ENCODE data around the gene GC.
"Not testable (repeated sequence)": the region's sequence is repeated elsewhere in the genome, so short reads cannot be mapped to it uniquely, and the experiment has no call there.

The GC gene

DNA sequence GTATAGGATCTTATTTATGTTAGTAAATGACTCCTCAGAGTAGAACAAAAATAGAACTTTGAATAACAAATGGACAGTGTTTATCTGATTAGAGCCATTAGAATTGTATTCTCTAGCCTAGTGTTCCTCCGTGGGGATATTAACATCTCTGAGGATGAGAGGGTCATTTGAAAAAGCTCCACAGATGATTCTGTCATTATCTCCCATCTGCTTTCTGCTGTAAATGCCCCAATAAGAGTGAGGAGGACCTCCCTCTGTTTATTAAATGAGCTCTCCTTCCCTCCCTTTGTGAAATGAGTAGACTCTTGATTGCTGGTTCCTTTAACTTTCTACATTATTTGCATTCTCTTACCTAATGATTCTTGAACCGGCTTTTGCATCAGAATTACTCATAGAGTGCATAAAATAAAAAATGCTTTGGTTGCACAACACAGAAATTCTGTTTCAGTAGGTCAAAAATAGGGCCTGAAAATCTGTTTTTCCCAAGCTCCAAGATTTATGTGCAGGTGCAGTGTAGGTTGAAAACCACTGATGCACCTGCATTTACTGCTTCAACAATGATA lies 18.0 kb downstream of the GC start:
- no peak for DNase-seq (ENCODE audit: low spot score)

DNA sequence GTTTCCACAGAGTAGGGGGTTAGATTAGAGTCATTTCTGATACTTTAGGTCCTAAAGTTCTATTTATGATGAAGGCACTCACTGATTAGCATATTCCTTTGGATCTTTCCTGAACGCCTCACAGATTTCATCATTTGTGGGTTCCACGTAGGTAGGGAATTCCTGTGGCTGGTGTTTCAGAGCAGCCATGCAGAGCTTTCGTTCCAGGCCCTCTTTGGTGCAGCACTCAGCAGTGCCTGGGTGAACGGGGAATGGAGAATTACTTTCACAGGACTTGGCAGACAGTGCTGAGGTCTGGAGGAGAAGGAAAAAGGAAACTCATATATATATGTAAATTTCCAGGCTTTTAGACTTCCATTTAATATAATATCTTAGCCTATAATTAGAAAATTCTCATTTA lies 18.5 kb downstream of the GC start:
- DNase-seq (ENCODE audit: low spot score): no peak

DNA sequence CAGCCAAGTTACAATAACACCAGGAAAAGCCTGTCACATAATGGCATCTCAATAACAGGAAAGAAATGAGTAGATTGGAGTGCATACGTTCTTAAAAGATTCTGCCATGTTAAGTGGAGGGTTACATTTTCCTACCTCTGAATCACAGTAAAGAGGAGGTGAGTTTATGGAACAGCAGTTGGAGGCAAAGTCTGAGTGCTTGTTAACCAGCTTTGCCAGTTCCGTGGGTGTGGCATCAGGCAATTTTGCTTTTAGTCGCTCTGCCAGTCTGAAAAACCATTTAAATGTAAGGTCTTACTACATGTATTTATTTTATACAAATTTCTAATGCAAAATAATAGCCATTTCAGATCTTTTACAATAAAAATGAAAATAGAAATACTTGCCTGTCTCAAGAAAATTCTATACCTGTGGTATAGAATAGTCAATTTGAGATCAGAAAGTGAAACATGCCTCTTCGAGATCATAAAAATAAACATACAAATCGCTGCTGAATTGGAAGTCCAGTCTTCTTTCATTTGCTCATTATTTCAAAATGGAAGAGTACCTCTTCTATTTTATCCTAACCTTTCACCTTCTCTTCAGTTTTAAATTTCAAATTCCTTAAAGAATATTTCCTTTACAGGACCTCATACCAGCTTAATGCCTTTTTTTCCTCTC lies 31.4 kb downstream of the GC start:
- no peak for DNase-seq (ENCODE audit: low spot score)

DNA sequence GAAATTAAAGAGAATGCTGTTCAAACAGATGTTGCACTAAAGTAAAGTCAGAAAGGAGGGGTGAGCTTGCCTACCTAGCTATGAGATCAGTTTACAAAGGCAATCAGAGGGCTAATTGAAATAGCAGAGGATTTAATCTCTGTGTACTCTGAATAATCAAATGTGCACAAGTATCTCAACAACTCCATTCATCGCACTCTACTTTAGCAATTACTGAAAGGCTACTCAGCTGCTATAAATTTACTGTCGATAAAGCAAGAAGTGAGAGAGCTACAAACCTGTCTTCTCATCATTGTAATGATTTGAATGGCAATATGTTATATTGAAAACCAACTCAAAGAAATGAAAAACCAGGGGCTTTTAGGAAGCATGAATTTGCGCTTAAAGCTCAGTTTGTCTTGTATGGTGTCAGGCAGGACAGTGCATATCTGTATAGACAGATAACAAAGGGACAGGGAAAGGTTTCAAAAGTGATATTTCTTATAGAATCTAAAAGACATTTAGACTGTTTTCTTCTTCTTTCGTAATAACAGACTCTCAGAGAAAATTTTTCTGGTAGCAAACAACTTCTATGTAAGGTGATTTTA lies 34.8 kb downstream of the GC start:
- DNase-seq (ENCODE audit: low spot score): no peak

DNA sequence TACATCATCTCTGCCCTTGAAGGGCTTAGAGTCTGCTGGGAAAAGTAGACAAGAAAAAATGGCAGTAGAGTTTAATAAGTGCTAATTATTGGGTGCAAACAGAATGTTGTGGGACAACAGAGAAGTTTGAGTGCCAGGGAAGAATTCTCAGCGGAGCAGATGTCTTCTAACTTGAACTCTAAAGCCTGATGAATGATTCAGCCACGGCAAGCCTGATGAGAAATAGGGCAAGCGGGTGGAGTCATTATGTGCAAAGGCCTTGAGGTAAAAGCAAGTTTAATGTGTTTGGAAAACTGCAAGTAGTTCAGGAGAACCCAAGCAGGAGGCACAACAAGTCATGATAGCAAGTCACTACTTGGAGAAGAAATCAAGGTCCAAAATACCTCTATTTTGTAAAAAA lies 37.5 kb downstream of the GC start:
- no peak for DNase-seq (ENCODE audit: low spot score)

DNA sequence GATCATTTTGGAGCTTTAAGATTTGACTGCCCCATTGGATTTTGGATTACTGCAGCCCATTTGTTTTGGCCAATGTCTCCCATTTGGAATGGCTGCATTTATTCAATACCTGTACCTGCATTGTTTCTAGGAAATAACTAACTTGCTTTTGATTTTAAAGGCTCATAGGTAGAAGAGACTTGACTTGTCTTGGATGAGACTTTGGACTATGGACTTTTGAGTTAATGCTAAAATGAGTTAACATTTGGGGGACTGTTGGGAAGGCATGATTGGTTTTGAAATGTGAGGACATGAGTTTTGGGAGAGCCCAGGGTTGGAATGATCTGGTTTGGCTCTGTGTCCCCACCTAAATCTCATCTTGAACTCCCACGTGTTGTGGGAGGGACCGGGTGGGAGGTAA lies 45.1 kb downstream of the GC start:
- not testable (repeated sequence) for DNase-seq (ENCODE audit: low spot score)

DNA sequence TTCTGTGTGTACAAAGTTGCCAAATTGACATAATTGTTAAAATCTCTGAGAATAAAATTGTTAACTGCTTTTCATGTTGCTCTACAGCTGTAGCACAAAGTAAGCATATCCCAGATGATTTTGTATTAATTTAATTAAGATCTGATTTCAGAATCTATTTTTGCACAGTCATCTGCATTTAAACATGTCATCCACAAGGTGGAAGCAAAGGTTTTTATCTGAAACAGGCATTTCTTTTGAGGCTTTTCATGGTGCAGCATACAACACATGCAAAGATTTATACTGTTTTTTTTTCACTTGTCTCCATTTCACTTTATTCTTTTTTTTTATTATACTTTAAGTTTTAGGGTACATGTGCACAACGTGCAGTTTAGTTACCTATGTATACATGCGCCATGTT lies 51.2 kb downstream of the GC start:
- DNase-seq (ENCODE audit: low spot score): peak; percentile 7

DNA sequence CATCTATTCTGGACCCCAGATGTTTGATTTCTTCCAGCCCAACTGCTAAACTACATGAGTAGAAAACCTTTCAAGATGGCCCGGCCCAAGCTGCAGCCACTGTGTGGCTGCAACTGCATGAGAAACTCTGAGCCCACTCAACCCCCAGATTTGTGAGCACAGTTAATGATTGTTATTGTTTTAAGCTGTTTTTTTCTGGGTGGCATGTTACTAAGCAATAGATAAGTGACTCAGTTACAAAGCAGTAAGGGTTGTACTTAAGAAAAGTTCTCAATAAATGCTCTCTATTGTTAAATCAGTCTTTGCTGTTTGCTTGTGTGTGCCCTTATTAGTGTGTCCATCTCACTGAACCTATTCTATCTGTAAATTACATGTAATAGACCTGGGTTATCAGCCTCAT lies 51.8 kb downstream of the GC start:
- no peak for DNase-seq (ENCODE audit: low spot score)

DNA sequence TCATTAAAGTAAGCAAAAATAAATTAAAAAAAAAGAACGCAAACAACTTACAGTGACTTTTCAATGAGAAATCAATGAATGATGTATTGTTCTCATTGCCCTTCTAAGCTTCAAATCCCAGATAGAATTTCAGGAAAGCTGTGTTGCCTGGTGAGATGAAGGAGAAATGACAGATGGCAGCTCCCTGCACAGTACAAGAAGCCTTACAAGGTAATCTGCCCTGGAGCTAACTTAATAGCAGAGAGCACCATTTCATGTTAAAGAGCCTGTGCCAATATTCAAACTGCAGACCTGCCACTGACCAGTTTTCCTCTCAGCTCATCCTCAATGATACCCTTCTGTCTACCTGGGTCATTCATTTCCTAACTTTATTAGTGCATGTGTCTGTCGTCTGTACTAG lies 54.0 kb downstream of the GC start:
- DNase-seq (ENCODE audit: low spot score): no peak

DNA sequence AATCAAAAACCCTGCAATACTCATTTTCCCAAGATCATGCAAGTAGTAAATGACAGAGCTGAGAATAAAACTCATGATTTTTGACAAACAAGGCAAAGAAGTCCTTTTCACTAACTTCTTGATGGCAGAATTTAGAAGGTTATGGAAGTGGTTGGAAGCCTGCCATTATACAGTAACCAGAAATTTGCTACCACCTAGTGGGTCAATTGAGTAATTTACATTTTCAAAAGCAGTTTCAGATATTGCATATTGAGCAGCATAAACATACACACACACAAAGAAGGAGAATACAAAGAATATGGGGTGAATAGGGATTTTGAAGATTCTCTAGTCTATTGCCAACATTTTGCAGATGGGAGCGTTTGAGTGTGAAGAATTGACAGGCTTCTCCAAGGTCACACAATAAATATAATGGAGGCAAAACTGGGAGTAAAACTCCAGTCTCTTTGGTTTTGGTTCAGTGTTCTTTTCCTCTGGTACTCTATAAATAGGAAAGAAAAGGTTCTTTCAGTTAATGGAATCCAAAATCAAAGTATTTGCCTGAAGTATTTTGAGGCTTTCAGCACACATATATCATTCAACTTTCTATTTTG lies 70.2 kb downstream of the GC start:
- peak; percentile 49 for DNase-seq (ENCODE audit: low spot score)

DNA sequence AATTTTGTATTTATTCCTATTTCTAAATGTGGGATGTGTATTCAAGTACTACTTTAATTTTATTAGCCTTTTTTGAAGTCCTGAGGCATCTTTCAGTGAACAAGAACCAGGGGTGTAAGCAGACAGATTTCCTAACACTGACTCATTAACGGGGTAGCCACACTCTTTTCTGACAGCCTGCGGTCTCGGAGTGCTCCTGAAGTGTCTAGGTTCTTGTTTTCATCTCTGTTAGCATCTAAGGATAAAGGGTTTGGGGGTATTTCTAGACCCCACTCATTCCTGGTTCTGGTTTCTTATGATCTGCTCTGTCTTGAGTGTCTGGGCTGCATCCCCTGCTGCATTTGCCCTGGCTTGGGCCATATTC lies 71.9 kb downstream of the GC start:
- DNase-seq (ENCODE audit: low spot score): no peak

DNA sequence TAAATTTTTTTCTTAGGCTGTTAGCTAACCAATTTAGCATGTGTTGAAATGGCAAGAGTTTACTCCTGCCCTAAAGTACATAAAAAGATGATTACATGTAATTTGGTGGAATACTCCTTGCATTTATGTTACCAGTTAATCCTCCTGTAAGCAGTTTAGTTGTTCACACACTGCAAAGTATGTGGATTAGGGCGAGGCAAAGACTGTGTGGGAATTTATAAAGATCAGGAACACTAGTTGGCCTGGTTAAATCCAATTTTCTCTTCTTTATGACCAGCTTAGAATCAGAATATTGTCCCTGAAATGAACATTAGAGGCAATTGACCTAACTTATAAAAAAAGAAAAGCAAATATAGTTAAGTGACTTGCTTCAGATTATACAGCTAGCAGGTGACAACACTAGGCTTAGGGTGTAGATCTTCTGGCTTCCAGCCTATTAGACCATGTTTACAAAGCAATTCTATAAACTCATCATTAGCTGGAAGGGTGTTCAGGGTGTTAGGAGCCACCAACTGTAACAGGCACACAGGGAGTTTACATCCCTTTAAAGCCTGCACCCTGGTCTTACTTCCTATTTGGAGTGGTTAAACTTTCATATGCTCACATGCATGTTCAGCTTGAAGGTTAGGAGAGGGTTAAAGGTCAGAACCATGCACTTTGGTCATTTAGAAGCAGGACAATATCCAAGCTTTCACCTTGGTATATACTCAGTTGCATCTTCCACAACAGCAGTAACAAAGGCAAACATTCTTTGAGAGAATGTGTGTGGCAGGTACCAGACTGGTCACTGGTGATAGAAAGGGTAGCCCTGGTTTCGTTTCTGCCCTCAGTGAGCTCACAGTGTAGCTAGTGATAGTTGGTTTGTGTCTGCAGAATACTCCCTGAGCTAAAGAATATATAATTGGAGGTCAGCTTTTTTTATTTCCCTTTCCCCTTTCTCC lies 72.6 kb downstream of the GC start:
- DNase-seq (ENCODE audit: low spot score): no peak

DNA sequence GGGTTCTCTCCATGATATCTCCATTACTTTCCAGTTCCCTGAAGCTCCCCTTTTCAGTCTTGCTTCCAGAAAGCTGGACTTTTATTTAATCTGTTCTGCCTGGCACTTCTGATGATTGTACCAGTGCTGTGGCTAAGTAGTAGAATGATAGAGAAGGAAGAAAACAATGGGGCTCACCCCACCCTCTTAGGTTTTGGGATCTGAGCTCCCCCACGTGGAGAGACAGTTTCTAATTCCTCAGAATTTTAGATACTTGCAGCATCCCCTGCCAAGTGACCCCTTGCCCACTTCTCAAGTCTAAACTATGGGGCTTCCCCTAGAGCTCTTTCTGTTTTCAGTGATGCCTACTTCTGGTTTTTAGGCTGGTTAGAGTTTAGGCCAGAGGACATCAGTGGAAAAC lies 73.9 kb downstream of the GC start:
- no peak for DNase-seq (ENCODE audit: low spot score)

DNA sequence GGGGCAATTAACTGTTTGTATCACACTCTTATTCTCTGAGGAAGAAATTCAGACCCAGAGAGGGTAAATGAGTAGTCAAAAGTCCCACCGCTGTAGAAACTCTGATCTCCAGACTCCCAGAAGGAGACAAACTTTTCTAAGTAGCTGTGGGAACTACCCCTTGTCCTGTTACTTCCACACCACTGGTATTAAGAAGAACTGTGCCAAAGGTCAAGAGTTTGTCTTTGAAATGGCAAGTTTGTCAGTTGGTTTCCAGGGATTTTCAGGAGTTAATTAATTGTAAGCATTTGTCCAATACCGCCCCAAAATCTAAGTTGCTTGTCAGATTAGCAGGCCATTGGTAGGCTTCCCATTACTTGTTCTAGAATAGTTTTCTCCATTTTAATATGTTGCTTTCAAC lies 85.7 kb downstream of the GC start:
- DNase-seq (ENCODE audit: low spot score): no peak

DNA sequence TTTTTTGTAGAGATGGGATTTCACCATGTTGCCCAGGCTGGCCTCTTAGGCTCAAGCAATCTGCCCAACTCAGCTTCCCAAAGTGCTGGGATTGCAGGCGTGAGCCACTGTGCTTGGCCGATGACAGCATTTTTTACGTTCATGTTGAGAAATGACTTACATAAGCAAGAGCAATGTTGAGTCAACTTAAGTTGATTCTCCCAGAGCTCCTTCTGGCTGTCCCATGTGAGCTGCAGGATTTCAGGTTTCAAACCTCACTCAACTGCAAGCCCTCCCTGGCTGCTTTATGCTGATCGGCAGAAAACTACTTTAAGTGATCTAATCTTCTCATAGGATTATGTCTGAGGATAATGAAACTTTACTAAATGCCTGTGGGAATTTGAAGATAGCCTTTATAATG lies 86.8 kb downstream of the GC start:
- DNase-seq (ENCODE audit: low spot score): no peak

DNA sequence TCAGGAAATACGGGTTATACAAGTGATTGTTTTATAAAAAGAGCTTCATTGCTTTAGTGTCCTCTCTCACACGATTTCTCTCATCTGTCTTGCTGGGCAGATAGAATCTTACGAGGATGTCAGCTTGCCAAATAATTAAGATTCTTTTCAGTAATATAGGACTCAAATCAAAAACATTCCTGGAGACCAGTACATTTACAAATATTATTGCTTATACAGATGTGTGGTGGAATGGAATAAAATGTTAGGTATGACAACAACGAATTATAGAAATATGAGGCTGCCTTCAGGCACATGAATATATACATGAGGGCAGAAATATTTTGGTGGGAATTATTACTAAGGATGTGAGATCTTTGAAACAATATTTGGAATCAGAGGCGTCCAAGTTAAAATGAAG lies 88.9 kb downstream of the GC start:
- no peak for DNase-seq (ENCODE audit: low spot score)

DNA sequence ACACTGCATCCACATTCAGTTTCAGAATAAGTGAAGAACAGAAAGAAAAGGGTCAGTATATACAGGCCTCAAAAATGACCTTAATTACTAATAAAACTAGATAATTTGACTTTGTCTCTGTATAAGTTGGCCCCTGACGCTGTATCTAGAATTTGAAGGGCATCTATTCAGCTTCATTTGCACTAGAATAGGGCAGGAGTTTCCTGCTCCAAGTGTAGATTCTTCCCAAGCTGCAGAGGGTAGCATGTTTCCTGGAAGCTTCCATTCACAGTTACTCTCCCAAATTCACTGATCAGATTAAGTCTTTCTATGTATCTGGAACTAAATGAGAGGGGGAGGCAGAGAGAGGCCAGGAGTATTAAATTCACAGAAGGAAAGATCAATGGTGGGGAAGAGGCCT lies 90.9 kb downstream of the GC start:
- no peak for DNase-seq (ENCODE audit: low spot score)

DNA sequence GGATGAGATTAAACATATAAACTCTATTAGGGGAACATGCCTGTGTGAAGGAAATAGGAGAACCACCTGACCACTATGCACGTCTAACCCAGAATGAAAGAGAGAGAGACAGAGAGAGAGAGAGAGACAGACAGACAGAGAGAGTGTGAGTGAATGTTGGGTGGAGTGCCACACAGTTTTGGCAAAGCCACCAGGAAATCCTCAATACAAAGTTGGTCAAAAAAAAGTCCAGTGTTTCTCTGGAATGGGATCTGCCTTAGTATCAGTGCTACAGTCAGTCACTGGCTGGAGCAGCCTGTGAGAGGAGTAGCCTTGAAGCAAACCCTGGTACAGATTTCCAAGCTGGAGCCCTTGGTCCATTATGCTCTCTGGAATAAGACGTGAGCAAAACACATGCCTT lies 91.7 kb downstream of the GC start:
- no peak for DNase-seq (ENCODE audit: low spot score)

All from LoVo (cell line).